Ammon's horn (tissue), 1 donor: ENCODE data around the gene PPA1.
"Not testable (repeated sequence)": the region's sequence is repeated elsewhere in the genome, so short reads cannot be mapped to it uniquely, and the experiment has no call there.

ENCODE experiments used
- DNase-seq: peaks from one replicate; pipeline ENCODE4 v3.0.0-alpha.2; 2016; ENCODE audit warnings: low spot score

Gene PPA1

GRCh38 chr10:70212277-70212676, 21.0 kb downstream of the PPA1 start:
- no peak for DNase-seq

GRCh38 chr10:70206762-70207161, 26.5 kb downstream of the PPA1 start:
- no peak for DNase-seq

GRCh38 chr10:70201105-70201504, 32.1 kb downstream of the PPA1 start:
- no peak for DNase-seq

GRCh38 chr10:70198696-70199466, 34.3 kb downstream of the PPA1 start:
- DNase-seq: no peak

- DNase-seq: peak; percentile 70
Measured at GRCh38 chr10:70197235-70197945, 35.8 kb downstream of the PPA1 start.

GRCh38 chr10:70193391-70193844, 39.8 kb downstream of the PPA1 start:
- DNase-seq: no peak

GRCh38 chr10:70192326-70192968, 40.8 kb downstream of the PPA1 start:
- DNase-seq: no peak

GRCh38 chr10:70191972-70192305, 41.3 kb downstream of the PPA1 start:
- no peak for DNase-seq

GRCh38 chr10:70191161-70191971, 41.9 kb downstream of the PPA1 start:
- DNase-seq: no peak

GRCh38 chr10:70190581-70190980, 42.6 kb downstream of the PPA1 start:
- no peak for DNase-seq

GRCh38 chr10:70190102-70190501, 43.1 kb downstream of the PPA1 start:
- no peak for DNase-seq

GRCh38 chr10:70188768-70189167, 44.5 kb downstream of the PPA1 start:
- DNase-seq: no peak

GRCh38 chr10:70186571-70186970, 46.7 kb downstream of the PPA1 start:
- no peak for DNase-seq

GRCh38 chr10:70186090-70186489, 47.1 kb downstream of the PPA1 start:
- no peak for DNase-seq

GRCh38 chr10:70183304-70183703, 49.9 kb downstream of the PPA1 start:
- DNase-seq: no peak

- DNase-seq: not testable (repeated sequence)
Measured at GRCh38 chr10:70179209-70179608, 54.0 kb downstream of the PPA1 start.

GRCh38 chr10:70178139-70178725, 55.0 kb downstream of the PPA1 start:
- no peak for DNase-seq

- DNase-seq: no peak
Measured at GRCh38 chr10:70176441-70176840, 56.8 kb downstream of the PPA1 start.

- DNase-seq: no peak
Measured at GRCh38 chr10:70175516-70175915, 57.7 kb downstream of the PPA1 start.

- peak; percentile 39 for DNase-seq
Measured at GRCh38 chr10:70174058-70174741, 59.0 kb downstream of the PPA1 start.
